ENCODE measurements around the gene ZNF436.

- no peak for TF ChIP-seq CTCF (IDR thresholded peaks at IDR 0.05 in 4 of 5, conservative IDR thresholded peaks at IDR 0.05 in 1 of 5)
- no peak for TF ChIP-seq POLR2A (IDR thresholded peaks at IDR 0.05)
Measured at GRCh38 chr1:23401313-23401712, 31.7 kb upstream of the ZNF436 start.
